ENCODE data around the gene POU5F1. TPM values are rescaled to one million over a fixed set of nuclear protein-coding genes. Genes with fewer than 3 reads are reported as not detected.

Gene POU5F1
- total RNA-seq, 2 donors from 2014 or later = 4.0 to 12.9 TPM

DNA sequence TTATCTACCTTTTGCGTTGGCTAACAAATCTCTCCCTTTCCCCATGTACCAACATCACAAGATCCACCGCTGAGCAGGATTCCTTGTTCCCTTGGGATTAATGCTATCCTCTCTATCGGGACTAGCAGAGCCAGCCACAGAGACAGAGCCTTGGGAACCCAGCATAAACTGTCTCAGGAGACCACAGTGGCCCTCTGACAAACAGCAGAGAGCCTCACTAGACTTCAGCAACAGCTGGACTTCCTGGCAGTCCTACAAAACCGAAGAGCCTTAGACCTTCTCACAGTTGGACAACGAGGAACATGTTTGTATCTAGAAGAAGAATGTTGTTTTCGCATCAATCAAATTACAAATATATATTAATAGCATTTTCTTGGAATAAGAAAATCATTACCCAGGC lies 39.6 kb upstream of the POU5F1 start:
- Histone ChIP-seq H3K4me1 (ENCODE audit: control insufficient read depth in 1 of 2, low read depth in 2 of 2) (peaks cover 19 to 24% of the 10 kb centered on the region in 2 donors), H3K36me3 (no peaks in the 10 kb centered on the region), H3K9me3 (no peaks in the 10 kb centered on the region), H3K27me3 (replicated peaks; ENCODE audit: insufficient read depth) (no peaks in the 10 kb centered on the region), H3K4me3 (peak overlapping the region; percentile 48), H3K27ac (peak overlapping the region; percentile 41 to 86)
- DNase-seq (ENCODE audit: low spot score) = no peak
- ATAC-seq (ENCODE audit: insufficient number of reproducible peaks, low FRiP score, low read depth) = no peak
- TF ChIP-seq, protein P1, sequence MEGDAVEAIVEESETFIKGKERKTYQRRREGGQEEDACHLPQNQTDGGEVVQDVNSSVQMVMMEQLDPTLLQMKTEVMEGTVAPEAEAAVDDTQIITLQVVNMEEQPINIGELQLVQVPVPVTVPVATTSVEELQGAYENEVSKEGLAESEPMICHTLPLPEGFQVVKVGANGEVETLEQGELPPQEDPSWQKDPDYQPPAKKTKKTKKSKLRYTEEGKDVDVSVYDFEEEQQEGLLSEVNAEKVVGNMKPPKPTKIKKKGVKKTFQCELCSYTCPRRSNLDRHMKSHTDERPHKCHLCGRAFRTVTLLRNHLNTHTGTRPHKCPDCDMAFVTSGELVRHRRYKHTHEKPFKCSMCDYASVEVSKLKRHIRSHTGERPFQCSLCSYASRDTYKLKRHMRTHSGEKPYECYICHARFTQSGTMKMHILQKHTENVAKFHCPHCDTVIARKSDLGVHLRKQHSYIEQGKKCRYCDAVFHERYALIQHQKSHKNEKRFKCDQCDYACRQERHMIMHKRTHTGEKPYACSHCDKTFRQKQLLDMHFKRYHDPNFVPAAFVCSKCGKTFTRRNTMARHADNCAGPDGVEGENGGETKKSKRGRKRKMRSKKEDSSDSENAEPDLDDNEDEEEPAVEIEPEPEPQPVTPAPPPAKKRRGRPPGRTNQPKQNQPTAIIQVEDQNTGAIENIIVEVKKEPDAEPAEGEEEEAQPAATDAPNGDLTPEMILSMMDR (IDR thresholded peaks at IDR 0.05) = no peak

DNA sequence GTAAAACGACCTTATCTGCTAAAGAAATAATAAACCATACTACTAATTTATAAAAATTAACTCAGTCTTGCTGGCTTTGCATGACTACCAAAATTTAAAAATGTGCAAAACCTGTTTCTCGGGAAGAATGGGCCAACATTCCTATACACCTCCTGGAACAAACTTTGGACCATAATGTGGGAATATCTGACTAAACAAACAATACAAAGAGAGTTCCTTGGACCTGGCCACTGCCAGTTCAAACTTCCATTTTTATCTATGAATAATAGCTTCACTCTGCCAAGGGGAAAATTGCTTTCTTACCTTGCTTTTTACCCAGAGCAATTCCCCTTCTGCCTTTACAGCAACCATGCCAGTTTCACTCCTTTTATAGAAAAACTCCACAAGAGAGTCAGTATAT lies 38.7 kb upstream of the POU5F1 start:
- no peaks in the 10 kb centered on the region for H3K27me3 ChIP-seq (replicated peaks; ENCODE audit: insufficient read depth)
- H3K36me3 ChIP-seq = no peaks in the 10 kb centered on the region
- peak overlapping the region; percentile 48 for H3K4me3 ChIP-seq
- ATAC-seq (ENCODE audit: insufficient number of reproducible peaks, low FRiP score, low read depth) (peak; percentile 15), DNase-seq (ENCODE audit: low spot score) (no peak)
- no peaks in the 10 kb centered on the region for H3K9me3 ChIP-seq
- peak overlapping the region; percentile 7 to 86 for H3K27ac ChIP-seq
- TF ChIP-seq, protein P1 (IDR thresholded peaks at IDR 0.05) = no peak
- H3K4me1 ChIP-seq (ENCODE audit: control insufficient read depth in 1 of 2, low read depth in 2 of 2) = peaks cover 19 to 27% of the 10 kb centered on the region in 2 donors

DNA sequence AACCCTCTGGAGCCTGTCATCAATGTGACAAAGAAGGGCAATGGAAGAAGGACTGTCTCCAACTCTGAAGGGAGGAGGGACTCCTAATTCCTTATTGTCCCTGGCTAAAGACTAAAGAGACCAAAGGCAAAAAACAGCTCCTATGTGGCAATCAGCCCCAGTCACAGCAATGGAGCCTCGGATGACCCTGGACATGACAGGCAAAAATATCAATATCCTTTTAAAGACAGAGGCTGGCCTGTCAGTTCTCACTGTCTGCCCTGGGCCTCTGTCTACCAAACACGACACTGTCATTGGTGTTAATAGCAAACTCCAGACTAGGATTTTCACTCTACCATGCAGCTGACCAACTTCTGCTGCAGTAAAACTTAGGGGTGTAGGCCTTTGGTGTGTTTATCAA lies 38.0 kb upstream of the POU5F1 start:
- Histone ChIP-seq H3K9me3 (no peaks in the 10 kb centered on the region), H3K4me3 (no peak overlapping the region), H3K36me3 (no peaks in the 10 kb centered on the region), H3K27me3 (replicated peaks; ENCODE audit: insufficient read depth) (no peaks in the 10 kb centered on the region), H3K27ac (peak overlapping the region; percentile 7 to 86), H3K4me1 (ENCODE audit: control insufficient read depth in 1 of 2, low read depth in 2 of 2) (peaks cover 22 to 29% of the 10 kb centered on the region in 2 donors)
- ATAC-seq (ENCODE audit: insufficient number of reproducible peaks, low FRiP score, low read depth) = no peak
- TF ChIP-seq, protein P1 (IDR thresholded peaks at IDR 0.05) = no peak
- DNase-seq (ENCODE audit: low spot score) = no peak

DNA sequence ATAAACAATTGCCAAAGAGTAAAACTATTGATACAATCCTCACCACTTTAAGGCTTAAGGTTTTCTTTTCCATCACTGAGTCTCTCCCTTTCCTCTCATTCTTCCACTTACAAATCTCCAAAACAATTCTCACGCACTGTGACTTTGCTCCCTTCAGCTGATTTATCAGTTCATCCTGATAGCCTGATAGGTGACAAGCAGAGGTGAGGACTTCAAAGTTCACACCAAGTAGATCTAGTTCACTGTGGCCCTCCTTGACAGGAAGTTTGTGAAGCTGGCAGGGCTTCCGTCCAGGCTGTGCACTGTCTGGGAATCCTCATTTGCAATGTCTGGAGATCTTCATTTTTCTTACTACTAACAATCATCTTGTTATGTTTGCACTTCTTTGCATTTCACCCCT lies 35.2 kb upstream of the POU5F1 start:
- Histone ChIP-seq H3K4me3 (no peak overlapping the region), H3K4me1 (ENCODE audit: control insufficient read depth in 1 of 2, low read depth in 2 of 2) (peaks cover 37 to 42% of the 10 kb centered on the region in 2 donors), H3K27me3 (replicated peaks; ENCODE audit: insufficient read depth) (no peaks in the 10 kb centered on the region), H3K9me3 (no peaks in the 10 kb centered on the region), H3K27ac (no peak overlapping the region), H3K36me3 (no peaks in the 10 kb centered on the region)
- ATAC-seq (ENCODE audit: insufficient number of reproducible peaks, low FRiP score, low read depth) (no peak), DNase-seq (ENCODE audit: low spot score) (no peak)
- TF ChIP-seq, protein P1 (IDR thresholded peaks at IDR 0.05) = no peak

DNA sequence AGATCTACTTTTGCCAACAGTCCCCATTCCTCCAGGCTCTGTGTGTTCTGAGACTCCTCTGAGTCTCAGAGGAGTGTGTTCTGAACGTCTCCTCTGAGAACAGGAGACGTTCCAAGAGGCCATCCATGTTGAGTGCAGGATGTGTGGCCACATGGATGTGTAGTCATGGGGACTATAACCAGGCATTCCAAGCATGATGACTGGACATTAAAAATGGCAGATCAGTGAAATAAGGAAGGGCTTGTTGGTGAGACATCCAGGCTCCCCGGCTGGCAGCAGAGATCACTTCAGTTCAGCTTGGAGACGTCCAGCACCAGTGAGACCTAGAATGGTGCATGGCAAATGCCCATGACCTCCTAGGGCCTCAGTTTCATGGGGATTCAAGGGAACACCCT lies 34.3 kb upstream of the POU5F1 start:
- ATAC-seq (ENCODE audit: insufficient number of reproducible peaks, low FRiP score, low read depth) (no peak), DNase-seq (ENCODE audit: low spot score) (no peak)
- Histone ChIP-seq H3K4me3 (no peak overlapping the region), H3K27ac (peak overlapping the region in 1 of 2 donors; percentile 73), H3K27me3 (replicated peaks; ENCODE audit: insufficient read depth) (no peaks in the 10 kb centered on the region), H3K36me3 (no peaks in the 10 kb centered on the region), H3K4me1 (ENCODE audit: control insufficient read depth in 1 of 2, low read depth in 2 of 2) (peaks cover 32 to 36% of the 10 kb centered on the region in 2 donors), H3K9me3 (no peaks in the 10 kb centered on the region)
- TF ChIP-seq, protein P1 (IDR thresholded peaks at IDR 0.05) = no peak

All from thoracic aorta (tissue), 2 donors.